Keratinocyte (primary cell): ENCODE results near the gene PARP16. TPM values are rescaled to one million over a fixed set of nuclear protein-coding genes. Genes with fewer than 3 reads are reported as not detected.

Experiments
- DNase-seq: peaks from one replicate; pipeline ENCODE4 v3.0.0-alpha.2; 2011; ENCODE audit warnings: low read depth, missing footprints, low spot score
- FAIRE-seq: peaks from 2 replicates; lab custom pipeline; 2011; peaks lifted over from hg19 to GRCh38; lab: Jason Lieb, UNC
- H2AFZ ChIP-seq: 2 replicates; pipeline ENCODE4 v1.6.0; 2012; ENCODE audit warnings: low read length, control low read depth, inconsistent platforms; ENCODE audit not compliant: control insufficient read depth
- H3K27ac ChIP-seq: 2 replicates; pipeline ENCODE4 v1.5.1; 2011; ENCODE audit warnings: low read length; ENCODE audit not compliant: control insufficient read depth, insufficient read depth
- H3K27me3 ChIP-seq: 3 replicates; pipeline ENCODE4 v1.6.0; 2011; ENCODE audit warnings: low read length; ENCODE audit not compliant: control insufficient read depth, insufficient read depth; ENCODE audit errors: extremely low read depth
- H3K36me3 ChIP-seq, 2 experiments: 2 replicates in 1 of 2; 3 replicates in 1 of 2; pipeline ENCODE4 v1.5.1; 2011; ENCODE audit warnings: low read length in 2 of 2, mild to moderate bottlenecking in 1 of 2; ENCODE audit not compliant: control insufficient read depth in 2 of 2, insufficient read depth in 2 of 2; ENCODE audit errors: extremely low read depth in 1 of 2
- H3K4me1 ChIP-seq: 3 replicates; pipeline ENCODE4 v1.5.1; 2011; ENCODE audit warnings: low read length; ENCODE audit not compliant: control insufficient read depth, insufficient read depth; ENCODE audit errors: extremely low read depth
- H3K4me2 ChIP-seq: 3 replicates; pipeline ENCODE4 v1.6.0; 2011; ENCODE audit warnings: low read depth, low read length; ENCODE audit not compliant: control insufficient read depth, insufficient read depth; ENCODE audit errors: extremely low read depth
- H3K4me3 ChIP-seq, 3 experiments: fragments of 200-600 bp in 1 of 3; sonication (generic) in 1 of 3; 2 replicates in 2 of 3; 3 replicates in 1 of 3; pipeline ENCODE4 v1.5.1; 2011 to 2016; ENCODE audit warnings: low read length in 3 of 3, mild to moderate bottlenecking in 3 of 3, control low read depth in 2 of 3, inconsistent platforms in 1 of 3, low read depth in 1 of 3, mixed read lengths in 1 of 3, mixed run types in 1 of 3, moderate library complexity in 1 of 3; ENCODE audit not compliant: control insufficient read depth in 2 of 3, insufficient read depth in 2 of 3; ENCODE audit errors: extremely low read depth in 1 of 3
- H3K79me2 ChIP-seq: 2 replicates; pipeline ENCODE4 v1.6.0; 2012; ENCODE audit warnings: low read length; ENCODE audit not compliant: control insufficient read depth, insufficient read depth
- H3K9ac ChIP-seq: 3 replicates; pipeline ENCODE4 v1.6.0; 2011; ENCODE audit warnings: low read length; ENCODE audit not compliant: control insufficient read depth, insufficient read depth; ENCODE audit errors: extremely low read depth
- H3K9me1 ChIP-seq: 3 replicates; pipeline ENCODE4 v1.6.0; 2011; ENCODE audit warnings: low read length; ENCODE audit not compliant: control insufficient read depth, insufficient read depth; ENCODE audit errors: extremely low read depth
- H3K9me3 ChIP-seq: 2 replicates; pipeline ENCODE4 v1.5.1; 2012; ENCODE audit warnings: low read depth, low read length; ENCODE audit not compliant: control insufficient read depth
- H4K20me1 ChIP-seq: 3 replicates; pipeline ENCODE4 v1.6.0; 2011; ENCODE audit warnings: low read length; ENCODE audit not compliant: control insufficient read depth, insufficient read depth; ENCODE audit errors: extremely low read depth
- EZH2 ChIP-seq: IDR thresholded peaks from one replicate; pipeline ENCODE4 v1.6.1; 2012; ENCODE audit warnings: inconsistent platforms, mild to moderate bottlenecking, low read length, moderate library complexity
- dilution Hi-C: fragments of 300-500 bp; cut with MboI; formaldehyde crosslinking; loops from one replicate; pipeline ENCODE4 v1.7.0; 2020; ENCODE audit warnings: low sequenced_read_pairs; ENCODE audit not compliant: extremely low pct_ligation_motif_present
- polyA plus RNA-seq, 5 experiments: library from polyadenylated mRNA; depleted of rRNA in 3 of 5; stranded (reverse) in 3 of 5; stranded (forward) in 1 of 5; unstranded in 1 of 5; fragments of >200 nt; gene quantifications; 1 replicate in 1 of 5; 2 replicates in 3 of 5; 3 replicates in 1 of 5; pipeline versions ENCODE4 v1.2.1 to v1.2.3, GENCODE V29; 2011 to 2012; ENCODE audit warnings: missing spikeins in 2 of 5, low read depth in 1 of 5, low replicate concordance in 1 of 5
- TF ChIP-seq, protein P1 (sequence below), 3 experiments: IDR thresholded peaks in 1 of 3; conservative IDR thresholded peaks in 1 of 3; optimal IDR thresholded peaks in 1 of 3; 2 replicates in 2 of 3; 3 replicates in 1 of 3; pipeline versions ENCODE3 to v1.5.1; 2011; ENCODE audit warnings: low read length in 3 of 3, mild to moderate bottlenecking in 3 of 3, moderate library complexity in 2 of 3, control low read depth in 1 of 3, inconsistent platforms in 1 of 3; ENCODE audit not compliant: insufficient read depth in 2 of 3; ENCODE audit errors: extremely low read depth in 1 of 3

PARP16 gene
- polyA plus RNA-seq, 1 donor (not counting 4 experiments of a cell fraction or from before 2014, with no cell fraction given) = 2.1 TPM

- no peak overlapping the region for H3K4me2 ChIP-seq
- DNase-seq (no peak), FAIRE-seq (no peak)
- no peaks in the 10 kb centered on the region for H4K20me1 ChIP-seq
- H3K4me3 ChIP-seq = no peak overlapping the region
- H3K36me3 ChIP-seq = peaks cover 0 to 3% of the 10 kb centered on the region in 2 experiments
- H3K9me1 ChIP-seq = no peaks in the 10 kb centered on the region
- no peaks in the 10 kb centered on the region for H3K9me3 ChIP-seq
- TF ChIP-seq, protein P1, sequence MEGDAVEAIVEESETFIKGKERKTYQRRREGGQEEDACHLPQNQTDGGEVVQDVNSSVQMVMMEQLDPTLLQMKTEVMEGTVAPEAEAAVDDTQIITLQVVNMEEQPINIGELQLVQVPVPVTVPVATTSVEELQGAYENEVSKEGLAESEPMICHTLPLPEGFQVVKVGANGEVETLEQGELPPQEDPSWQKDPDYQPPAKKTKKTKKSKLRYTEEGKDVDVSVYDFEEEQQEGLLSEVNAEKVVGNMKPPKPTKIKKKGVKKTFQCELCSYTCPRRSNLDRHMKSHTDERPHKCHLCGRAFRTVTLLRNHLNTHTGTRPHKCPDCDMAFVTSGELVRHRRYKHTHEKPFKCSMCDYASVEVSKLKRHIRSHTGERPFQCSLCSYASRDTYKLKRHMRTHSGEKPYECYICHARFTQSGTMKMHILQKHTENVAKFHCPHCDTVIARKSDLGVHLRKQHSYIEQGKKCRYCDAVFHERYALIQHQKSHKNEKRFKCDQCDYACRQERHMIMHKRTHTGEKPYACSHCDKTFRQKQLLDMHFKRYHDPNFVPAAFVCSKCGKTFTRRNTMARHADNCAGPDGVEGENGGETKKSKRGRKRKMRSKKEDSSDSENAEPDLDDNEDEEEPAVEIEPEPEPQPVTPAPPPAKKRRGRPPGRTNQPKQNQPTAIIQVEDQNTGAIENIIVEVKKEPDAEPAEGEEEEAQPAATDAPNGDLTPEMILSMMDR (optimal IDR thresholded peaks at IDR 0.05 in 1 of 3, IDR thresholded peaks at IDR 0.05 in 1 of 3, conservative IDR thresholded peaks at IDR 0.05 in 1 of 3; ENCODE audit: extremely low read depth in 1 of 3, insufficient read depth in 2 of 3, low read length in 3 of 3) = no peak
- no peak for TF ChIP-seq EZH2
- H3K9ac ChIP-seq = no peak overlapping the region
- H3K27me3 ChIP-seq = no peaks in the 10 kb centered on the region
- no peak overlapping the region for H3K27ac ChIP-seq
- no peaks in the 10 kb centered on the region for H3K4me1 ChIP-seq
- H3K79me2 ChIP-seq = no peaks in the 10 kb centered on the region
- dilution Hi-C loops = no loop called here
- H2AFZ ChIP-seq = no peak overlapping the region
Observed at GRCh38 chr15:65254758-65255157, 31.9 kb downstream of the PARP16 start.

DNA sequence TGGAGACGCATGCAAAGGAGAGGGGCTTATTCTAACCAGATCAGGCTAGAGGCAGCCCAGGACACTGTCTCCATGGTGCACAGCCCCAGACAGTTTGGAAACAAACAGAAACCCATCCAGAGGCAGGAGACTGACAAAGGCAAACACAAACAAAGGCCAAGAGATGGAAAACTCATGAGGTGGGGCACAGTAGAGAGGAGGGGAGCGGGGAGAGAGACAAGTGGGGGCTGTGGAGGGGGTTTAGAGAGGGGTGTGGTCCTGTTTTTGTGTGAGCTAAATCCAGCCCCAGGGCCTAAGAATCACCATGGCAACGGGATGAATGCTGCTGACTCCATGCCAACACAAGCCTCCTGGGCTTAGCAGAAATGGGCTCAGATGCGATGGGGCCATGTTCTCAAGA lies 32.3 kb downstream of the PARP16 start:
- TF ChIP-seq, protein P1 (optimal IDR thresholded peaks at IDR 0.05 in 1 of 3, IDR thresholded peaks at IDR 0.05 in 1 of 3, conservative IDR thresholded peaks at IDR 0.05 in 1 of 3; ENCODE audit: extremely low read depth in 1 of 3, insufficient read depth in 2 of 3, low read length in 3 of 3) = no peak
- no peak for TF ChIP-seq EZH2
- no peaks in the 10 kb centered on the region for H3K4me1 ChIP-seq
- H2AFZ ChIP-seq = no peak overlapping the region
- dilution Hi-C loops = no loop called here
- no peak overlapping the region for H3K27ac ChIP-seq
- H3K9ac ChIP-seq = no peak overlapping the region
- H4K20me1 ChIP-seq = no peaks in the 10 kb centered on the region
- no peak for FAIRE-seq
- no peaks in the 10 kb centered on the region for H3K9me3 ChIP-seq
- peaks cover 0 to 3% of the 10 kb centered on the region in 2 experiments for H3K36me3 ChIP-seq
- no peak for DNase-seq
- no peaks in the 10 kb centered on the region for H3K79me2 ChIP-seq
- H3K9me1 ChIP-seq = no peaks in the 10 kb centered on the region
- no peak overlapping the region for H3K4me3 ChIP-seq
- no peak overlapping the region for H3K4me2 ChIP-seq
- no peaks in the 10 kb centered on the region for H3K27me3 ChIP-seq
